Epithelial cell of proximal tubule (primary cell): ENCODE results near the gene PKD2. TPM values are rescaled to one million over a fixed set of nuclear protein-coding genes. Genes with fewer than 3 reads are reported as not detected.

Experiments used
- DNase-seq: peaks from one replicate; pipeline ENCODE4 v3.0.0-alpha.2; 2011; ENCODE audit warnings: low read depth
- H3K4me3 ChIP-seq: 2 replicates; pipeline ENCODE4 v1.5.1; 2011; ENCODE audit warnings: low read depth, mild to moderate bottlenecking, low read length
- total RNA-seq: library from RNA; depleted of rRNA; stranded (reverse); fragments of >200 nt; gene quantifications from 2 replicates; pipeline ENCODE4 v1.2.3, GENCODE V29; 2015
- TF ChIP-seq, protein P1 (sequence below): conservative IDR thresholded peaks from 2 replicates; pipeline ENCODE4 v1.5.1; 2012; ENCODE audit warnings: low read depth, mild to moderate bottlenecking, low read length

Gene PKD2
- total RNA-seq, 1 donor from 2014 or later: 14.1 TPM

DNA sequence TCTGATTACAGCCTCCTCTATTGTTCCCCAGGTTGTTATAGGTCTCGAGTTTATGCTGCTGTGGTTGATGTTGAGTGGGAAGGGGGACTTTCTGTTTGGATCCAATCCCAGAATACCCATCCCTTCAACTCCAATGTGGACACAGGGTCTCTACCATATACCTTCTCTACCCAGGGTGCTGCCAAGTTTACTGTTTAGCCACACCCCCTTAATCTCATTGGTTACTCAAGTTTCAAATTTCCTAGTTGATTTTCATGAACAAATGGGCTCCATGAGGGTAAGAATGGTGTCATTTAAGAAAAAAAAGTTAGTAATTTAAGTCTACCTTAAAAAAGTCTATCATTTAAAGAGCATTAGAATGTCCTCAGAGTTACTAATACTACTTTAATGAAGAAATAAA is 35.6 kb upstream of the PKD2 start:
- no peak for DNase-seq
- no peak overlapping the region for H3K4me3 ChIP-seq
- TF ChIP-seq, protein P1, sequence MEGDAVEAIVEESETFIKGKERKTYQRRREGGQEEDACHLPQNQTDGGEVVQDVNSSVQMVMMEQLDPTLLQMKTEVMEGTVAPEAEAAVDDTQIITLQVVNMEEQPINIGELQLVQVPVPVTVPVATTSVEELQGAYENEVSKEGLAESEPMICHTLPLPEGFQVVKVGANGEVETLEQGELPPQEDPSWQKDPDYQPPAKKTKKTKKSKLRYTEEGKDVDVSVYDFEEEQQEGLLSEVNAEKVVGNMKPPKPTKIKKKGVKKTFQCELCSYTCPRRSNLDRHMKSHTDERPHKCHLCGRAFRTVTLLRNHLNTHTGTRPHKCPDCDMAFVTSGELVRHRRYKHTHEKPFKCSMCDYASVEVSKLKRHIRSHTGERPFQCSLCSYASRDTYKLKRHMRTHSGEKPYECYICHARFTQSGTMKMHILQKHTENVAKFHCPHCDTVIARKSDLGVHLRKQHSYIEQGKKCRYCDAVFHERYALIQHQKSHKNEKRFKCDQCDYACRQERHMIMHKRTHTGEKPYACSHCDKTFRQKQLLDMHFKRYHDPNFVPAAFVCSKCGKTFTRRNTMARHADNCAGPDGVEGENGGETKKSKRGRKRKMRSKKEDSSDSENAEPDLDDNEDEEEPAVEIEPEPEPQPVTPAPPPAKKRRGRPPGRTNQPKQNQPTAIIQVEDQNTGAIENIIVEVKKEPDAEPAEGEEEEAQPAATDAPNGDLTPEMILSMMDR: no peak

DNA sequence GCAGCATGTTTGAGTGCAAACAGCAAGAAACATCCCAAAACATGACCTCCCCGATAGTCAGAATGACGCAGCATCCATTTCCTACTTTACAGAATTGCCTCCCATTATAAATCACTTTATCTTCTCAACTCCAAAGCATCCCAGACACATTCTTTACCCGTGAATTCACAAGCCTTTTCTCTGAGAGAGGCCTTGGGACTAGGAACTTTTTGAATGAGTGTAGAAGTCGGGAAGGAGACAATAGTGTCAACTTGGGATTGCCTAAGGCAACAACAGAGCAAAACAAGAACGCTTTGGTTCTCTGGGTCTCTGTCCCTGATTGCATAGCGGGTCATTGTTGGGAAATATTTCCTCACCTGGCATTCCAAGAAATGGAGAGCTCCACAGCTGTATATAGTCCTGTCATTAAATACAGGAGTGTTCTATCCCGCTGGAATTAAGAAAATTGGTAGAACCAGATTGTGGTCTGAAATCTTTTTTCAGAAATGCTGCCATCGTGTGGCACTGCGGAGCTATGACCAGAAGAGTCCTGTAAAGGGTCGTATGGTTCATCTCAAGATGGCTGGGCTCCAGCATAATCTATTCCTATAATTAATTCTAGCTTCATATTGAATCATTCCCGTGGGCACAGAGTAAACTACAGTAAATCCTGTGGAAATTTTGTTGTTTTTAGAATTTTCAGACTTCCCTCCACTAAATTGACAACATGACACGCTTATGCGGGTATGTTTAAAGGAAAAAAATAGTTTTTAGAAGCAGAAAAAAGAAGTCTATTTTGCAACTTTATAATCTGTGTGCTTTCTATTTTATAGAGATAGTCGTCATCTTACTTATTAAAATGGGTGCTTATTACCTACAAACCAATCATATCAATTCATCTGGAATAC is 33.9 kb upstream of the PKD2 start:
- H3K4me3 ChIP-seq: peak overlapping the region; percentile 39

DNA sequence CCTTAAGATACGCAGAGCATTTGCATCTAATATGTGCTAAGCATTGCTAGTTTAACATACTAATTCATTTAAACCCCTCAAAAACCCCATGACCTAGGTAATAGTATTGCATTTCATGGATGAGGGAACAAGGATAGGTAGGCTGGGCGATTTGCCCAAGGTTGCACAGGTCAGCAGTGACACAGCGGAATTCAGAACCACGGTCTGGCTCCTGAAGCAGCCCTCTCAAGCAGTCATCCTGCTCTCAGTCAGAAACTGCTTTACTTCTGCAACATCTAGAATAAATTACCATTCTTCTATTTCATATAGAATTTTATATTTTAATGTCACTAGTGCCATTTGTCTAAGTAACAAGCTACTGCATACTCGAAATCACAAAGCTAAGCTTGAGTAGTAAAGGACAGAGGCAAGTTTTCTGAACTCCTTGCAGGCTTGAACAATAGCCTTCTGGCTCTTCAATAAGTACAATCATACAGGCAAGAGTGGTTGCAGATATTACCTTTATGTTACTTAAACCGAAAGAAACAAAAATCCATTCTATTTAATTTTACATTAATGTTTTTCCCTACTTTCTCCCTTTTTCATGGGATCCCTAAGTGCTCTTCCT is 32.5 kb upstream of the PKD2 start:
- DNase-seq: peak; percentile 84
- peak overlapping the region; percentile 87 for H3K4me3 ChIP-seq
- TF ChIP-seq, protein P1: no peak

More for the DNA sequence above, 33.9 kb upstream of the PKD2 start:
- TF ChIP-seq, protein P1: peak; percentile 87
- peak; percentile 82 for DNase-seq

DNA sequence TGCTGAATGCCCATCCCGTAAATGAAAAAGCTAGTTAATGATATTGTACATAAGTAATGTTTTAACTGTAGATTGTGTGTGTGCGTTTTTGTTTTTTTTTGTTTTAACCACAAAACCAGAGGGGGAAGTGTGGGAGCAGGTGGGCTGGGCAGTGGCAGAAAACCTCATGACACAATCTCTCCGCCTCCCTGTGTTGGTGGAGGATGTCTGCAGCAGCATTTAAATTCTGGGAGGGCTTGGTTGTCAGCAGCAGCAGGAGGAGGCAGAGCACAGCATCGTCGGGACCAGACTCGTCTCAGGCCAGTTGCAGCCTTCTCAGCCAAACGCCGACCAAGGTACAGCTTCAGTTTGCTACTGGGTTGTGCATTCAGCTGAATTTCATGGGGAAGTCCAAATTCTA is 32.0 kb upstream of the PKD2 start, which contains the start of gene SPP1:
TSS of gene SPP1 (plus strand) at position 249 of the 400 bp plus-strand sequence. CDS start 1,182 bp downstream, outside the sequence.
- TF ChIP-seq, protein P1: peak; percentile 22
- peak within 1 kb of the TSS; percentile 87 for H3K4me3 ChIP-seq
- peak; percentile 92 for DNase-seq

DNA sequence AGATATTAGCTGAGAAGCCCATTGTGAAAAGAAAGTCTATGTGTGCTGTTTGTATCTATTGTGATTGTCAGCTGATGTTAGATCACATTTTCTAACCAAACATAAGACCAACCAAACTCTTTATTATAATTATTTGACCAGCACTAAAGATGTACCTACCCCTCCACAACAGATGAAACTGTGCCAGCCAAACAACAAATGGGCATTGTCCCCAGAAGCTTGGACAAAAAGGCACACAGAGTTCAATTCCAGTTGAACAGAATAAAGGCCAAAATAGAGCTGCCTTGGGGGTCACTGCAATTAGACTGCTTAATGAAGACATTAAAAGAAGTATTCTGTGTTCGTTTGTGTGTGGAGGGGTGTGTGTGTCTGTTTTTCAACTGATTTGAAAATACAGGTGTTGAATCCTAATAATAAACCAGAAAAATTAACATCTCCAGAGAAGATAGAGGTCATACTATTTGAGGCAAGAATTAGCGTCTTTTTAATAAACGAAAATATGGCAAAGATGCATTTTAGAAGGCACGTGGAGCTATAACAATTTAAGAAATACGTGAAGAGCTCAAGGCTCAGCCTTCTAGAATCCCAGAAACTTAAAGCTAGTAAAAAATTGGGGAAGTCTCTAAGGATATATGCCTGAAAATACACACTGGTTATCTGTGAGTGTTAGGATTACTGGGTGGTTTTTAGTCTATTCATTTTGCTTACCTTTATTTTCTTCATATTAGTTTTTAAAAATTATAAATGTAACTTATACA is 29.7 kb upstream of the PKD2 start:
- DNase-seq: no peak

DNA sequence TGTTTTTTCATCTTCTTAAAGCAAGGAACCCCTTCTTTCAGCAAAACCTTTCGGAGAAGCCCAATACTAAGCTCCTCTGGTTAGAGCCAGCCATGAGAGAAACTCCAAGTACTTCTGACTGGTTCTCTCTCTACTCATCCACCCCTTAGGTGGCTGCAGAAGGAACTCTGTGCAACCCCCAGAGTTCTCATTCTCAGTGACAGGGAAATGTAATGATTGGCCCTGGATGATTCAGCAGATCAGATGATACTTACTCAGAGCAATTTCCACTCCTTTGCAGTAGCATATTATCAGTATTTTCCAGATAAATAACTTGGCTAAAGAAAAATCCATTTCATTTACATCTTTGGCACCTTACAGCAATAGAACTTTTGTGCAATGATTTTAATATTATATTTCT is 28.8 kb upstream of the PKD2 start:
- peak overlapping the region; percentile 87 for H3K4me3 ChIP-seq
- TF ChIP-seq, protein P1: no peak
- no peak for DNase-seq

More for the DNA sequence above, 29.7 kb upstream of the PKD2 start:
- H3K4me3 ChIP-seq: peak overlapping the region; percentile 87
- TF ChIP-seq, protein P1: no peak
